Amygdala (tissue), 56 donors: ENCODE data around the gene SPINDOC.
A peak's percentile ranks its signal among the peaks of the same experiment; 100 is the strongest.

Source experiments
- DNase-seq, 56 donors: peaks; one replicate each; lab custom pipeline; 2025; lab: John Stamatoyannopoulos, UW

Gene SPINDOC

GRCh38 chr11:63829823-63830489 lies 16.7 kb downstream of the SPINDOC start:
- no peak for DNase-seq

- no peak for DNase-seq
These were observed 18.1 kb downstream of the SPINDOC start for GRCh38 chr11:63831326-63831725.

DNA sequence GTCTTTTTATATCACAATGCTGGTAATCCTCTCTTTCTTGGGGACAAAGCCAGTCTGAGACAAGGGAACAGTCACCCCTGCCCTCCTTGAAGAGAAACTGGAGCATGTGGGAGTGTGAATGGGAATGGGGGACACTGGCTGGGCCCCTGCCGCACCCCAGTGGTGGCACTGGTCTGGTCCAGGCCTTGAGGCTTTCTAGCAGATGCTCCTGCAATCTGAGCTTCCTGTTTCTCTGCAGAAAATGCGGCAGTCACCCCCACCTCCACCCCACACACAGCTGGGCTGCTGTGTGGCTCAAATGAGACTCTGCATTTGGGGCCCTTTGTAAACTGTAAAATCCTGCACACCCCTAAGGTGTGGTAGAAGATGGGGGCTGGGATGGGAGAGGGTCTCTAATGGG lies 19.1 kb downstream of the SPINDOC start:
- DNase-seq, result no peak

DNA sequence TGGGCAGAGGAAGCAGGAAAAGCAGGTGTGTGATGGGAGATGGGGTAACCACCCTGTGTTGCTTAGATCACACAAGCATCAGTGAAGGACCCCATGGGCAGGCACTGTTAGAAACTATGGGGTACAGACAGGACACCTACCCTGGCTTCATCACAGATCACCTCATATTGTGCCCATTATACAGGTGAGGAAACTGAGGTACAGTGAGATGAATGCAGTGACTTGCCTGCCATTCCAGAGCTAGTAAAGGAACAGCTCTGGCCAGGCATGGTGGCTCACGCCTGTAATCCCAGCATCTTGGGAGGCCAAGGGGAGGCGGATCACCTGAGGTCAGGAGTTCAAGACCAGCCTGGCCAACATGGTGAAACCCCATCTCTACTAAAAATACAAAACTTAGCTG lies 19.8 kb downstream of the SPINDOC start:
- no peak for DNase-seq

DNA sequence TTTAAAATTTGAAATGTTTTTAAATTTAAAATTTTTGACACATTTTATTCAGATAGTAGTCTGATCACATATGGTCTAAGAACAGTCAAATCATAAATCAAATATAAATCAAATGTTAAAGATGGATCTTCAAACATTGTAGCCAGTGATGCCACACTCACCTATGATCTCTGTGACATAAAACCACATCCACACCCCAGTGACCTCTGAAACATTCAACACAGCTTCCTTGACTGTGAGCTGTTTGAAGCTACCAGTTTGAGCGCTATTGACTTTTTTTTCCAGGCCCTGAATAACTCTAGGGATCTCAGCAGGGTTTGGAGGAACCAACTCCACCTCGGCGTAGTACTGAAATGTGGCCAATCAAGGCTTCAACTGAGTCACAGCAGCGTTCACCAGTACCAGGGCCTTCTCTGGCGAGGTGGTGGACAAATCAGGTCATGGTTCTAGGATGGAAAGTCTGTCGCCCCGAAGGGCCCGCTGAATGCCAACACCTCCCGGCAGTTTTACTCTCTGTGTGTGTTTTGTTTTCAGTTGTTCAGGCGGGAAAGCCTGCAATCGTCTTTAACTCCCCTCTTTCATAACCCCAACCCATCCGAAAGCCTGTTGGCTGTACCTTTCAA lies 21.4 kb downstream of the SPINDOC start:
- DNase-seq, result no peak

GRCh38 chr11:63835158-63835545 lies 21.9 kb downstream of the SPINDOC start:
- DNase-seq, result no peak

DNA sequence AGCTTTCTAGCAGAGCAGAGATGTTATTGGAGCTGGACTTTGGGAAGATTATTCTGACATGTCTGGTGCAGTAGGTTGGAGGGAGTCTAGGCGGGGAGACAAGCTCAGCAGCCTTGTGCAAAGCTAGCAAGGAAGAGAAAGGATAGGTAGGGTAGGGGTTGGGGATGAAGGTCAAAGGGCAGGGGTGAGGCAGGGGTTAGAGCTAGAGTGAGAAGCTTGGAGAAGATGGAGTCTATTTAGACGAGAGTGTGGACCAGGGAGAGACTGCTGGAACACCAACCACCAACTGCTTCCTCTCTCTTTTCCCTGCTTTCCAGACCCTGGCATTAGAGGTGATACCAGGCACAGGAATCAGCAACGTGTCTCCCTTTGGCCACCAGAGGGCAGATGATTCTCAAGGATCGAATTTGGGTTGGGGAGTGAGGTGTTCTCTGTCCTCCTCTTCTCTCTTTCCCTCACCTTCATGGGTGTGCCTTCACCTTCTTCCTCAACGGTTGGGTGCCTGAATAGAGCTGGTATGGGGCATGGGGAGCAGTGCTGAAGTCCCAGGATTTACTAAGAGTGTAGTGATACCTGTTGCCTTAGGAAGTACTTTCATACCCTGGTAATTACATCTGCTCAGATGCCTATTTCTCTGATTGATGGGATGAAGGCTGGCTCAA lies 23.9 kb downstream of the SPINDOC start:
- DNase-seq, result peak in 49 of 56 donors; percentile 5 to 87 (median 48)

DNA sequence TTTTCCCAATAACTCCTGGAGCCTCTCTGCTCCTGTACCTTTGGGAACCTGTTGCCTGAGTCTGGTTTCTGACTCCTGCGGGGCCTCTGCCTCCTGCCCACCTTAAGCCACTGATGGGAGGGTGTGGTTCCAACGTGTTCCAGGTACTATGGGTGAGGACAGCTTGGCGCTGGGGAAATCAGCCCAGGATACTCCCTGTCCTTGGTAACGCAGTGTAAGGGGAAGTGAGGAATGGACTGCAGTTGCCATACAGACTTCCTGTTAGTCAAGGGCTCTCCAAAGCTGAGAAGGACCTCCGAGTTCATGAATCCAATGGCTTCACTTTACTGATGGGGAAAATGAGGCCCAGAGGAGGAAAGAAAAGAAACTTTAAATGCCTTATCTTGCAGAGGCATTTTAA lies 24.5 kb downstream of the SPINDOC start:
- DNase-seq, result no peak

GRCh38 chr11:63838150-63838677 lies 25.0 kb downstream of the SPINDOC start:
- peak in 3 of 56 donors; percentile 37 to 58 (median 52) for DNase-seq

DNA sequence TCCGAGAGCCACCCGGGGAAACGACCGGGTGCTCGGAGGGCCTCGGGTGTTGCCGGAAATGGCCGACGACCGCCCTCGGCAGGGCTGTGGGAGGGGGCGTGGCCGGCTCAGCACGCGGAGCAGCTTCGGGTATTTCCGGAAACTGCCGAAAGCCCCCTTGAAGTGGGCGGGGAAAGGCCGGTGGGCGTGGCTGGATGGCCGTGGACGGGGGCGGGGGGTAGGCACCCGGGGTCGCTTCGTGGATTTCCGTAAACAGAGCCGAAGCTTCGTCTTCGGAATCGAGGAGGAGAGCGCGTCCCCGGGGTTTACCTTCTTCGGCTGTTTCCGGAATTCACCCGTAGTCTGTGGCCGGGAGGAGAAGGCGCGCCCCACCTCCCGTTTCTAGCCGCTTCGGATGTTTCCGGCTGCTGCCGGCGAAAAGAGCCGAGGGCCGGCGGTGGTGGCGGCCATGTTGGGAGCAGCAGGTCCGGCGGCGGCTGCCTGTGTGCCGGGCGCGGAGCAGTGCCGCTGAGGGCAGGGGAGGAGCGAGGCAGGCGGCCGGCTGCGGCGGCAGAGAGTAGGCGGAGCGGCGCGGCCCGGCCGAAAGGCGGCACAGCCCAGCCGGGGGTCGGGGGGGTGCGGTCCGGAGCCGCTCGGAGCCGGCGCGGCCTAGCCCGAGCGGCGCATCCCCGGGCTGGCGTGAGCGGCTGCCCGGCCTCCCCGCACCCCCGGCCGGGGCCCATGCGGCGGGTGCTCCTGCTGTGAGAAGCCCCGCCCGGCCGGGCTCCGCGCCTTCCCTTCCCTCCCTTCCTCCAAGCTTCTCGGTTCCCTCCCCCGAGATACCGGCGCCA lies 25.6 kb downstream of the SPINDOC start, which contains the start of gene MARK2:
Gene MARK2 (plus strand): TSS at position 433 of the 830 bp plus-strand sequence. CDS start 397 bp downstream, at position 830.
- DNase-seq, result peak; percentile 78 to 99 (median 98)

- DNase-seq, result peak in 13 of 56 donors; percentile 10 to 60 (median 35)
These were observed 26.5 kb downstream of the SPINDOC start for GRCh38 chr11:63839508-63840355.

- DNase-seq, result peak in 2 of 56 donors; percentile 24 to 44
These were observed 27.3 kb downstream of the SPINDOC start for GRCh38 chr11:63840356-63841060.

DNA sequence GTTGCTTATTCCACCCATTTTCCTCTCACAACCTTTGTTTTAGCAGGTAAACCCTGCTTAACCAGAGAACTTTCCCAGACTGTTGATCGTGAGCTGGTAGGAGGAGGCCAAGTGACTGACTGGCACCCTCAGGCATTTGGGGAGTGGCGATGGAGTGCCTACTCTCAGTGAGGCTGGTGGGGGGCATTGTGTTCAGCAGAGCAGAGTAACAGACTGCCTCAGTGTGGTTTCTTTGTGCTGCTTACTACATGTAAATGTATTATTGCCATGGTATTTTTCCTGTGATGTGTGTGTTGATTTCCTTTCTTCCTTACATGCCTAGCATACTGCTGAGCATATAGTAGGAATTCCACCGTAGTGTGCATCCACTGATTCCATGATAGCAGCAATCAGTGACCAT lies 28.3 kb downstream of the SPINDOC start:
- peak in 13 of 56 donors; percentile 6 to 48 (median 23) for DNase-seq

DNA sequence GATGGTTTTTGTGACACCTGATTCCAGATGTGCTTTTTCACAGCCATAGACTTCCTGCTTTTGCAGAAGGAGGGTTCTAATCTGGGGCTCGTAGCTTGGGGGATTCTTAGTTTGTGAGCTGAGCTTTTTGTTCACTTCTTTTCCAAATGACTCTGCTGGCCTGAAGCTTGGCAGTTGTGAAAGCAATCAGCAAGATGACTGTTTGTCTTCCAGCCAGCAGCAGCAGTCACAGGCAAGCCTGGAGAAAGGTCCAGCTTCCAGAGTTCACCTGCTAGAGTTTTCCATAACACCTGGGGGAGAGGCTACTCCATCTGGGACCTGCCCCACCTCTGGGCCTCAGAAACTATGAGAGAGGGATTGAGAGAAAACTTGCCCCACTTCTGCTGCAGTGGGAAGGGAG lies 29.8 kb downstream of the SPINDOC start:
- DNase-seq, result peak in 2 of 56 donors; percentile 10 to 27

GRCh38 chr11:63844836-63845235 lies 31.6 kb downstream of the SPINDOC start:
- no peak for DNase-seq

GRCh38 chr11:63845303-63845702 lies 32.0 kb downstream of the SPINDOC start:
- peak in 1 of 56 donors; percentile 9 for DNase-seq

- no peak for DNase-seq
These were observed 32.7 kb downstream of the SPINDOC start for GRCh38 chr11:63845911-63846310.

- no peak for DNase-seq
These were observed 33.6 kb downstream of the SPINDOC start for GRCh38 chr11:63846897-63847296.

DNA sequence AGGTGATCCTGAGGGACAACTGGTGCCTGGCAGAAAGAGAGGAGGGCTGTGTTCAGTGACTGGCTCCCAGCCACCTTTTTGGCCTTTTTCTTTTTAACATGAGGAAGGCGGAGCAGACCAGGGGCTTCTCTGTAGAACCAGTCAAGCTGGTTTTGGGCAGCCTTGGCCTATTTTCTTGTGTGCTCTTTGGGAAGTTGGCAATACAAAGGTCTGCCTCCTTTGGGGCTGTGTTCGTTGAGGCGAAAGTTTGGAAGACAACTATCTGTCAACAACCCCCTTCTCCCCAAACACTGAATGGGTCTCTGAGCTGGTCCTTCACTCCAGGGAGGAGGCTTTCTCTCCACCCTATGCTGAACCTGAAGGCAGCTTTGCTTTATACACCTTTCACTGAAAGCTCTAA lies 34.1 kb downstream of the SPINDOC start:
- no peak for DNase-seq
